D721Med (cell line): ENCODE measurements around the gene PCK1.

ENCODE experiments used
- DNase-seq: peaks from one replicate; pipeline ENCODE4 v3.0.0; 2011; ENCODE audit warnings: low spot score; ENCODE audit not compliant: insufficient read length
- FAIRE-seq: peaks from 2 replicates; lab custom pipeline; 2011; peaks lifted over from hg19 to GRCh38; lab: Jason Lieb, UNC
- TF ChIP-seq, protein P1 (sequence below): IDR thresholded peaks from 2 replicates; pipeline ENCODE4 v1.5.1; 2012; ENCODE audit warnings: mild to moderate bottlenecking, control low read depth; ENCODE audit not compliant: insufficient read depth; ENCODE audit errors: missing control alignments

The PCK1 gene

DNA sequence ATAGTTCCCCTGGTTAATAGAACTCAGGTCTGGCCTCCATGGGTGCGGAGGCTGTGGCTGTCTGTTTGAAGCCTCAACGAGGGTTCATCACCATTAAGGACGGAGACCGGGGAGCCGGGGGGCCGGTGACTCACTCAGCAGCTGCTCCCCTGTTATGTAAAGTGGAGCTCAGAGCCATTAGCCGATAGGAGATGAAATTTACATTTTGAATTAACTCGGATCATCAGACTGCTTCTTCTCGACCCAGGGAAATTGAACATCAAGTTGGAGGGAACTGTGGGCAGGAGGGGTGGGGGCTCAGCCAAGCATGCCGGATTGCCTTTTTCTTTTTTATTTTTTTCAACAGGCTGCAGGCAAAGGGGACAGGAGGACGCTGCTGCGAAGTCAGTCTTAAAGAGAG, 12.3 kb downstream of the PCK1 start:
- no peak for DNase-seq
- TF ChIP-seq, protein P1, sequence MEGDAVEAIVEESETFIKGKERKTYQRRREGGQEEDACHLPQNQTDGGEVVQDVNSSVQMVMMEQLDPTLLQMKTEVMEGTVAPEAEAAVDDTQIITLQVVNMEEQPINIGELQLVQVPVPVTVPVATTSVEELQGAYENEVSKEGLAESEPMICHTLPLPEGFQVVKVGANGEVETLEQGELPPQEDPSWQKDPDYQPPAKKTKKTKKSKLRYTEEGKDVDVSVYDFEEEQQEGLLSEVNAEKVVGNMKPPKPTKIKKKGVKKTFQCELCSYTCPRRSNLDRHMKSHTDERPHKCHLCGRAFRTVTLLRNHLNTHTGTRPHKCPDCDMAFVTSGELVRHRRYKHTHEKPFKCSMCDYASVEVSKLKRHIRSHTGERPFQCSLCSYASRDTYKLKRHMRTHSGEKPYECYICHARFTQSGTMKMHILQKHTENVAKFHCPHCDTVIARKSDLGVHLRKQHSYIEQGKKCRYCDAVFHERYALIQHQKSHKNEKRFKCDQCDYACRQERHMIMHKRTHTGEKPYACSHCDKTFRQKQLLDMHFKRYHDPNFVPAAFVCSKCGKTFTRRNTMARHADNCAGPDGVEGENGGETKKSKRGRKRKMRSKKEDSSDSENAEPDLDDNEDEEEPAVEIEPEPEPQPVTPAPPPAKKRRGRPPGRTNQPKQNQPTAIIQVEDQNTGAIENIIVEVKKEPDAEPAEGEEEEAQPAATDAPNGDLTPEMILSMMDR: no peak
- FAIRE-seq: no peak

DNA sequence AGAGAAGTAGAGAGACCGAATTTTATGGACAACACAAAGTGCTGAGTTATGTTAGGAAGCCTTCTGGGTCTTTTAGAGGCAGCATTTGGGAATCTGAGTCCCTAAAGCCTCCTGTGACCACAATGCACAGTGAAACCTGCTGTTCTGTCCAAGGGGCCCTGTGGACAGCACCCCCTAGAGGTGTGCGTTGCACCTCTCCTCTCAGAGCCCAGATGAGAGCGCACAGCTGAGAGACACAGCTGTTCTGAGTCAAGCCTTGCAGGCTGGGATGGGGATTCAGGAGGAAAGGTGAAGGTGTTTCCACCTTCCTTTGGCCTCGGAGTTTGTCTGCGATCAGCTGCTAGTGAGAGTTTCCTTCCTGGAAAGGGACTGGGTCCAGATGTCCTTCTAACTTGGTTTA, 13.0 kb downstream of the PCK1 start:
- FAIRE-seq (no peak), DNase-seq (no peak)
- TF ChIP-seq, protein P1: peak; percentile 25

DNA sequence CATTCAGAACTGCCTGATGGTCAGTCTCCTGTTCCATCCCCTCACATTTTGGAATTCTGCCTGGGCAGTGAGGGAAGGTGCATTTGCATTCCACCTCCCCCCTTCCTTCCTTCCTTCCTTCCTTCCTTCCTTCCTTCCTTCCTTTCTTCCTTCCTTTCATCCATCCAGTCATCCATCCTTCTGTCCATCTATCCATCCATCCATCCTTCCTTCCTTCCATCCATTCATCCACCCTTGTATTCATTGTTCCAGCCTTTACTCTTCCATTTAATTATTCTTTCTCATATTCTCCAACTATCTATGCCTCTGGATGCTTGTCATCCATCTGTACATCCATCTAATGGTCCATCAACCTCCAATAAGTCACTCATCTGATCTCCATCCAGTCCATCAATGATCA, 14.0 kb downstream of the PCK1 start:
- DNase-seq (no peak), FAIRE-seq (no peak)
- TF ChIP-seq, protein P1: no peak

DNA sequence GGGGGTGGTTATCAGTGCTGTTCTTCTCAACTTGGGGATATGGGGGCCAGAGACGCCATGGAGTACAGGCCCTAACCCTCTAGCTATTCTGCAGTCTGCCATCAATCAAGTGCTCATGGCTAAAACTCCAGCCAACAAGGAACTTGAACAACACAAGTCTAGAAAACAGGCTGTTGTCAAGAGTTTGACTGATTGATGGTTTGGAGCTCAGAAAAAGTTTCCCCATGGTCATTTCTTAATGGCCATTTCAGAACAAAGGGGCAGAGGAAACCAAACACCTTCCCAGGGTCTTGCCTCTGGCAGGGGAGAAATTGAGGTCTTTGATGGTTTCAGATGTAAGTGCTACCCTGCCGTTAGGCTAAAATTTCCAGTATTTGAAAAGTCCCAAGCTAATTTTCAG, 15.1 kb downstream of the PCK1 start:
- DNase-seq: no peak
- TF ChIP-seq, protein P1: no peak
- FAIRE-seq: no peak

DNA sequence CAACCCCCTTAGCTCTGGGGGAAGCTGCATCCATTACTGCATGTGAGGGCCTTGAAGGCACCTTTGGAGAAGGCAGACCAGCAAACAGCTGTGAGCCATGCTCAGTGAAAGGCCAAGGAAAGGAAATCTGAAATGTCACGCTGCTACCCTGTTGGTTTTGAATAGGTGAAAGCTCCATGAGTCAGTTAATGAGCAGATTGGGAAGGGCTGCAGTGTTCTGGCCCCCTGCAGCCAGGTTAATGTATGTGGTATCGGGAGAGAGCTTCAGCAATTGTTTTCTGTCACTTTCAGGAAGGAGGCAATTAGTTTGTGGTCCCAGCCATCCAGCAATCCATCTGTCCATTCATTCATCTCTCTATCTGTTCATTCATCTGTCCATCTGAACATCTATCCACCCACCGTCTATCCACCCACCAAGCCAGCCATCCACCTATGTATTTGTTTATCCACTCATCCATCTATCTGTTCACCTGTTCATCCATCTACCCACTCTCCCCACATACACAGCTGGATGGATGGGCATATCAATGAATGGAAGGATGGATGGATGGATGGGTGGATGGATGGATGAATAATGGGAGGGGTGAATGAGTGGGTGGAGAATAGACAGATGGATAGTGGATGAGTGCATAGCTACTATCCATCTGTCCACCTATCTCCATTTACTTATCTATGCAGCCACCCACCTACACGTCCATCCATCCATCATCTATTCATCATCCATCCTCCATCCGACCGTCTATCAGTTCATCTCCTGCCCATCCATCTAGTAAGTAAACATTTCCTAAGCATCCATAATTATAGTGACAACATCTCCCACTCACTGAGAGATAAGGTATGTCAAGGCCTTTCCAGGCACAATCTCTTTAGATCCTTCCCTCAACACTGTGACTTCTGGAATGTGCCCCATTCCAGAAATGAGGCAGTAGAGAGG, 16.0 kb downstream of the PCK1 start:
- FAIRE-seq (no peak), DNase-seq (no peak)
- TF ChIP-seq, protein P1: no peak

DNA sequence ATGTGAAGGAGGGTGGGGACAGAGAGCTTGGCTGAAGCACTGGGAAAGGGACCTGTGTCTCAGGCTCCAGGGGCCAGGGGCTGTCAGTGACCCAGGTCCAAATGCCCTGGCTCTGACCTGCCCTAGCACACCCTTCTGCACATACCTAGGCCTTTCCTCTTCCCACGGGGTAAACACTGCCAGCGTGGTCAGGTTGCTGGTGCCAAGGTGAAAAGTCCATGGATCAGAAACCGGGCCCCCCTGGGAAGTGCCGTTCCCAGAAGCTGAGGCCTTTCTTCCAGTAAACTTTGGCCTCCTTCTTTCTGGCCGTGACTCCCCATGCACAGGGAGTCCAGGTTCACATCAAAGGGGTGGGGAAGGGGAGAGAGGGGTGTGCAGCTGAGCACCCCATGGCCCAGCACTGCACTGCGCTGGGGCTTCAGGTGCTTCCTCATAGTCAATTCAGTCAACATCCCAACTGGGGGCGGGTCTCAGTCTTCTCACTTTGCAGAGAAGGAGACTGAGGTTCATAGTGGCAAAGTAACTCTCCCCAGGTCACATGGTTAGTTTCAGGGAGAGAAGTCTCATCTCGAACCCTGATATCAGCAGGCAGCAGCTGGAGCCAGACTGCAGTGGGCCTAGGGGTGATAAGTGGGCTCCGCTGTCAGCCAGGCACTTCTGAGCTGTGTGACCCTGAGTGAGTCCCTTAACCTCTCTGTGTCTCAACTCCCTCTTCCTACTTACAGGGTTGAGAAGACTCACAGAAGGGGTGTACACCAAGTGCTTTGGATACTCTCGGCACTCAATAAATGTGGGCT, 17.0 kb downstream of the PCK1 start:
- FAIRE-seq: no peak
- TF ChIP-seq, protein P1: no peak
- DNase-seq: no peak
